HG03342 (cell line): Measurements from ENCODE around the gene GLTP.

Source experiments
- ATAC-seq: cut with Tn5 transposase; IDR thresholded peaks from one replicate; pipeline ENCODE4 v1.9.1; 2021; ENCODE audit warnings: mild to moderate bottlenecking, moderate library complexity; ENCODE audit not compliant: unreplicated experiment

The GLTP gene

GRCh38 chr12:109807954-109808643, 72.2 kb downstream of the GLTP start:
- no peak for ATAC-seq

- no peak for ATAC-seq
Observed at GRCh38 chr12:109804820-109805761, 75.2 kb downstream of the GLTP start.

DNA sequence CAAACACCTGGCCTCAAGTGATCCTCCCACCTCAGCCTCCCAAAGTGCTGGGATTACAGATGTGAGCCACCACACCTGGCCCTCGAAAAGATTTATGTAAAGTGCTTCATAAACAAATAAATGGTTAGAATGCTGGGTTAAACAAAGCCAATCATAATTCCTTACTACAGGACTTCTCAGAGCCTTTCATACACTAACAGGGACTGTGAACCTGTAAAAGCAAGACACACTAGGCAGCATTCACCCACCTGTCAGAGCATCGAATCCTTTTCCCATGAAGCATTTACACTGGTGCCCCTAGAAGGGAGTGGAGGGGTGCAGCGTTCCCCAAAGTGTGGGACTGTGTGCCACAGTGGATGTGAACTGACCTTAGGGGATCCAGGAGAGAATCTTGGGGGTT, 76.7 kb downstream of the GLTP start:
- no peak for ATAC-seq

GRCh38 chr12:109802828-109803227, 77.5 kb downstream of the GLTP start:
- no peak for ATAC-seq
